Measurements from ENCODE around the gene C10orf143. TPM values are rescaled to one million over a fixed set of nuclear protein-coding genes. Genes with fewer than 3 reads are reported as not detected.

Gene C10orf143
- total RNA-seq (1 to 10 TPM; 1.4 to 8.7 (median 4.7) TPM), polyA plus RNA-seq (1 to 10 TPM; 4.2 to 9.6 (median 7.4) TPM)

DNA sequence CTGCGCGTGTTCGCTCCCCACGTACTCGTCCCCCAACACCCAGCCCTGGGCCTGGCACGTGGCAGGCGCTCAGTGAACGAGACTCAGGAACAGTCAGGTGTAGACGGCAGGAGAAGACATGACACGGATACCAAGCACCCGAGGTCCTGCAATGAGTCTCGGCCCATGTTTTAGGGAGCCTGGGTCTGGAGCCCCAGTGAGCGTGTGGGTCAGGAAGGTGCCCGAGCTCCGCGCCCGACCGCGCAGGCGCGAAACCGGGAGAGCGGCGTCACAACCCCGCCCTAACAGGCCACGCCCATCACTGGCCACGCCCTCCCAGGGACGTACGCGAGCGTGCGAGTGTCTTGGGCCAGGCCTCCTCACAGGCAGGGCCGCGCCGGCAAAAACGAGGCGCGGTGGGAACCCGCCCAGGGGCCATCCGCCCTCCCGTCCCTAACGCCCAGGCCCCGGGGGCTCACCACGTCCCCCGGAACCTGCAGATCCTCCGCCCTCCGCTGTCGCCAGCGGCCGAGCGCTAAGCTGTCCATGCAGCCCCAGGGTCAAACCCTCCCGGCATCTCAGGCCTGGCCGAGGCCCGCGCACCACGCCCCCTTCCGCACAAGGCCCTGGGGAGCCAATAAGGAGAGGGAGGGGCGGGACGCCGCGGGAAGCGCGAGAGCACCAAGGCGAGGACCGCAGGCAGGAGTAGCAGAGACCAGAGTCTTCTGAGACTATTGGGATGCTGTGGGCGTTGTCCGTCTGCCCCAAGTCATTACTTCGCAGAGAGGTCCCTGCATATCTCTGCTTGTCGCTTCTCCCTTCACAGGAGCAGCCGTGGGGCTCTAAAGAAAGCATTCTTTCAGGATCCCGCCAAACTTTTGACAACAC is at the start of gene C10orf143:
C10orf143 (minus strand) TSS at position 585 of the 867 bp plus-strand sequence; CDS start at position 527, 58 bp downstream.
- DNase-seq: peak; percentile 99
- no peaks in the 10 kb centered on the region for H3K9me3 ChIP-seq
- no peaks in the 10 kb centered on the region for H3K27me3 ChIP-seq
- WGBS, 2 donors: 0% methylated on average over 71 of the region's 71 CpGs
- H3K36me3 ChIP-seq: no peaks in the 10 kb centered on the region
- intact Hi-C loops (cut with DNase I): loop anchor here (1.0 to 5.0 kb wide), 3 partner anchors 26 to 643 kb away; partner anchors contain the start of genes EBF3, GLRX3 and MGMT
- peak within 1 kb of the TSS; percentile 88 to 99 (median 96) for H3K27ac ChIP-seq
- H3K4me3 ChIP-seq: peak within 1 kb of the TSS; percentile 68 to 84 (median 76)
- H3K4me1 ChIP-seq: peaks cover 0 to 28% (median 24%) of the 10 kb centered on the region in 4 donors
- TF ChIP-seq, protein P1, sequence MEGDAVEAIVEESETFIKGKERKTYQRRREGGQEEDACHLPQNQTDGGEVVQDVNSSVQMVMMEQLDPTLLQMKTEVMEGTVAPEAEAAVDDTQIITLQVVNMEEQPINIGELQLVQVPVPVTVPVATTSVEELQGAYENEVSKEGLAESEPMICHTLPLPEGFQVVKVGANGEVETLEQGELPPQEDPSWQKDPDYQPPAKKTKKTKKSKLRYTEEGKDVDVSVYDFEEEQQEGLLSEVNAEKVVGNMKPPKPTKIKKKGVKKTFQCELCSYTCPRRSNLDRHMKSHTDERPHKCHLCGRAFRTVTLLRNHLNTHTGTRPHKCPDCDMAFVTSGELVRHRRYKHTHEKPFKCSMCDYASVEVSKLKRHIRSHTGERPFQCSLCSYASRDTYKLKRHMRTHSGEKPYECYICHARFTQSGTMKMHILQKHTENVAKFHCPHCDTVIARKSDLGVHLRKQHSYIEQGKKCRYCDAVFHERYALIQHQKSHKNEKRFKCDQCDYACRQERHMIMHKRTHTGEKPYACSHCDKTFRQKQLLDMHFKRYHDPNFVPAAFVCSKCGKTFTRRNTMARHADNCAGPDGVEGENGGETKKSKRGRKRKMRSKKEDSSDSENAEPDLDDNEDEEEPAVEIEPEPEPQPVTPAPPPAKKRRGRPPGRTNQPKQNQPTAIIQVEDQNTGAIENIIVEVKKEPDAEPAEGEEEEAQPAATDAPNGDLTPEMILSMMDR (IDR thresholded peaks at IDR 0.05): no peak
- TF ChIP-seq POLR2A (IDR thresholded peaks at IDR 0.05): peak; percentile 70 to 78
- TF ChIP-seq POLR2AphosphoS5 (IDR thresholded peaks at IDR 0.05): peak; percentile 83 to 94 (median 89)

DNA sequence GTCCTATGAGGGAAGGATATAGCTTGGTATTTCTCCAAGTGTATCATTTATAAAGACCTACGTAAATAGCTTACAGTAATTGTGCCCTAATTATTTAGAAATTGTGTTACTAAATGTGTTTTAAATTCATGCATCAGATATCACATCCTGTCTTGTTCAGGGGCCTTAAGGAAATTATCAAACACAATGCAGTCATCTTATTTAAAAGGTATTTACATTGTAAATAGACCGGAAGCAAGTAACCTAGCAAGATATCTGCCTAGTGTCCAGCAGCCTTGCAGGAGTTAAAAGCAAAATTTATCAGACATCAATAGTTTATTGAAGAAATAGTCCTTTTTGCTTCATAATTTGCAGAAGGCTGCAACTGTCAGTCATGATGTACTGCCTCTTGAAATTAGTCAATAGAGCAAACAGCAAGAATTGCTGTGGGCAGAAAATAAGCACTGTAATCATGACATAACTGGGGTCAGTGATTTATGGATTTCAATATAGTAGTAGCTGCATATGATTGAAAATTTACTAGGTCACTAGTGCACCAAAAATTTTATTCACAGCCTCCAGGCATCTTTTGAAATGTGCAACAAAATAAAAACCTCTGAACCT is 48.7 kb upstream of the C10orf143 start:
- 91% methylated on average over 2 of the region's 2 CpGs for WGBS, 2 donors
- peaks cover 0 to 46% (median 11%) of the 10 kb centered on the region in 4 donors for H3K36me3 ChIP-seq
- TF ChIP-seq EP300 (IDR thresholded peaks at IDR 0.05) (no peak), POLR2AphosphoS5 (IDR thresholded peaks at IDR 0.05) (no peak), POLR2A (IDR thresholded peaks at IDR 0.05) (no peak)
- TF ChIP-seq, protein P1 (IDR thresholded peaks at IDR 0.05): no peak
- DNase-seq: no peak
- intact Hi-C loops (cut with DNase I): no loop called here
- H3K4me1 ChIP-seq: no peaks in the 10 kb centered on the region
- H3K27ac ChIP-seq: no peak overlapping the region
- H3K9me3 ChIP-seq: no peaks in the 10 kb centered on the region
- H3K27me3 ChIP-seq: no peaks in the 10 kb centered on the region
- H3K4me3 ChIP-seq: no peak overlapping the region

DNA sequence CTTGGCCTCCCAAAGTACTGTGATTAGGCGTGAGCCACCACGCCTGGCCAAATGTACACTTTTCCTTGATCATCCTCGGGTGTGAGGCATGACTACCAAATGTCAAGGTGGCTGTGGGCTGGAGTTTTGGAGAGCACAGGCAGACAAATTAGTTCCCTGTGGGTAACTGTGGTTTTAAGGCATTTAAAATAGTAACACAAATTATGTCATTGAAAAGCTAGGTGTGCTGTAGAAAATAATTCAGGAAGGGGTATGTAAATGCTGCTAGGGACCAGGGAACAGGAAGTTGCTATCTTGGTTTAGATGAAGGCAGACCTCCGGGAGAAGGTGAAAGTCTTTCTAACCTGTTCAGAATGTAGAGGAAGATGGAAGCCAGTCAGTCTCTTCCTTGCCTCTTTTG is 35.4 kb upstream of the C10orf143 start:
- no peak overlapping the region for H3K27ac ChIP-seq
- no peak for TF ChIP-seq POLR2A (IDR thresholded peaks at IDR 0.05)
- TF ChIP-seq, protein P1 (IDR thresholded peaks at IDR 0.05): no peak
- TF ChIP-seq POLR2AphosphoS5 (IDR thresholded peaks at IDR 0.05): no peak
- no peak for TF ChIP-seq EP300 (IDR thresholded peaks at IDR 0.05)
- WGBS, 2 donors: 65 to 75% methylated on average over 4 of the region's 4 CpGs
- no peak for DNase-seq
- H3K4me3 ChIP-seq: no peak overlapping the region
- no peaks in the 10 kb centered on the region for H3K27me3 ChIP-seq
- intact Hi-C loops (cut with DNase I): no loop called here
- H3K9me3 ChIP-seq: no peaks in the 10 kb centered on the region
- H3K4me1 ChIP-seq: peaks cover 0 to 21% (median 17%) of the 10 kb centered on the region in 4 donors
- H3K36me3 ChIP-seq: peaks cover 0 to 26% (median 7%) of the 10 kb centered on the region in 4 donors

DNA sequence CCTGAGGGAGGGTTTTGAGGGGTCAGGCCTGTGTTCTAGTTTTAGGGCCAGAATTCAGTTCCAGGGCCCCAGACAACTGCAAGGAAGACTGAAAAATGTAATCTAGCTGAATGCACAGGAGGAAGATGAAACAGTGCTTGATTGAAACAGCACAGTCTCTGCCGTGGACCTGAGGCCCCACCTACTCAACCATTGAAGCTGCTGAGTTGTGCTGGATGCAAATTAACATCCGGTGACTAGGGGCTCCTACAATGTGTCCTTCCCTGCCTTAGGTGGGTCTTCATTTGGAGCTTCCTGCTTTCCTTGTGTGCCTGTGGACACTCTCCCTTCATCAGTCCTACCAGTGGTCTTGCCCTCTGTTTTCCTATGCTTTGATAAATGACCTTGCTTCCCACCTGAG is 31.2 kb upstream of the C10orf143 start:
- no peak for DNase-seq
- 50 to 57% methylated on average over 2 of the region's 2 CpGs for WGBS, 2 donors
- H3K9me3 ChIP-seq: no peaks in the 10 kb centered on the region
- H3K4me1 ChIP-seq: peaks cover 0 to 60% (median 50%) of the 10 kb centered on the region in 4 donors
- H3K4me3 ChIP-seq: no peak overlapping the region
- no peaks in the 10 kb centered on the region for H3K27me3 ChIP-seq
- H3K36me3 ChIP-seq: peaks cover 0 to 15% (median 3%) of the 10 kb centered on the region in 4 donors
- H3K27ac ChIP-seq: no peak overlapping the region
- no peak for TF ChIP-seq POLR2AphosphoS5 (IDR thresholded peaks at IDR 0.05)
- TF ChIP-seq EP300 (IDR thresholded peaks at IDR 0.05): no peak
- no peak for TF ChIP-seq POLR2A (IDR thresholded peaks at IDR 0.05)
- TF ChIP-seq, protein P1 (IDR thresholded peaks at IDR 0.05): no peak
- intact Hi-C loops (cut with DNase I): no loop called here
